Neuronal stem cell (in vitro differentiated cells): ENCODE results near the gene GAK.

Source experiments
- DNase-seq: peaks from one replicate; pipeline ENCODE4 v3.0.0-alpha.2; 2013; ENCODE audit warnings: low spot score
- H2AFZ ChIP-seq: one replicate; pipeline ENCODE4 v1.6.1; 2013; ENCODE audit warnings: mild to moderate bottlenecking, low read length, inconsistent platforms
- H2AK5ac ChIP-seq: 2 replicates; pipeline ENCODE4 v1.6.1; 2013; ENCODE audit warnings: low read depth, mild to moderate bottlenecking, inconsistent platforms, low read length, moderate library complexity, mixed read lengths
- H2BK120ac ChIP-seq: 2 replicates; pipeline ENCODE4 v1.6.1; 2013; ENCODE audit warnings: low read depth, mild to moderate bottlenecking, inconsistent platforms, low read length, moderate library complexity, mixed read lengths
- H2BK12ac ChIP-seq: one replicate; pipeline ENCODE4 v1.6.1; 2013; ENCODE audit warnings: low read length, inconsistent platforms
- H2BK15ac ChIP-seq: 2 replicates; pipeline ENCODE4 v1.6.1; 2013; ENCODE audit warnings: mild to moderate bottlenecking, low read length, inconsistent platforms, mixed read lengths
- H2BK5ac ChIP-seq: one replicate; pipeline ENCODE4 v1.6.1; 2013; ENCODE audit warnings: inconsistent platforms, mild to moderate bottlenecking, low read length, moderate library complexity
- H3K14ac ChIP-seq: one replicate; pipeline ENCODE4 v1.6.1; 2013; ENCODE audit warnings: low read length, inconsistent platforms
- H3K18ac ChIP-seq: 2 replicates; pipeline ENCODE4 v1.6.1; 2013; ENCODE audit warnings: low read length, inconsistent platforms
- H3K23ac ChIP-seq: 2 replicates; pipeline ENCODE4 v1.6.1; 2013; ENCODE audit warnings: low read depth, mild to moderate bottlenecking, mixed read lengths, low read length, inconsistent platforms; ENCODE audit not compliant: poor library complexity
- H3K27ac ChIP-seq: replicated peaks from 3 replicates; pipeline ENCODE4 v1.5.1; 2013; ENCODE audit warnings: low read length, inconsistent platforms
- H3K27me3 ChIP-seq, 3 experiments: 2 replicates each; pipeline ENCODE4 v1.6.1; 2013; ENCODE audit warnings: low read length in 3 of 3, mild to moderate bottlenecking in 2 of 3, inconsistent platforms in 1 of 3, low read depth in 1 of 3, mixed read lengths in 1 of 3, moderate library complexity in 1 of 3; ENCODE audit not compliant: control insufficient read depth in 3 of 3, insufficient read depth in 3 of 3
- H3K36me3 ChIP-seq, 2 donors: replicated peaks in 1 of 2; 2 replicates each; pipeline ENCODE4 v1.6.1; 2013; ENCODE audit warnings: low read length in 2 of 2; ENCODE audit not compliant: control insufficient read depth in 2 of 2, insufficient read depth in 2 of 2
- H3K4ac ChIP-seq: 2 replicates; pipeline ENCODE4 v1.6.1; 2013; ENCODE audit warnings: inconsistent platforms, mild to moderate bottlenecking, low read length, moderate library complexity
- H3K4me1 ChIP-seq, 2 donors: 1 replicate in 1 of 2; 2 replicates in 1 of 2; pipeline ENCODE4 v1.6.1; 2013; ENCODE audit warnings: low read length in 2 of 2, low read depth in 1 of 2; ENCODE audit not compliant: control insufficient read depth in 2 of 2, insufficient read depth in 1 of 2
- H3K4me2 ChIP-seq: one replicate; pipeline ENCODE4 v1.6.1; 2013; ENCODE audit warnings: mild to moderate bottlenecking, low read length, inconsistent platforms; ENCODE audit not compliant: insufficient read depth, poor library complexity, severe bottlenecking
- H3K4me3 ChIP-seq, 2 donors: 2 replicates each; pipeline ENCODE4 v1.5.1; 2013; ENCODE audit warnings: low read length in 2 of 2, mild to moderate bottlenecking in 2 of 2, inconsistent platforms in 1 of 2, moderate library complexity in 1 of 2
- H3K79me1 ChIP-seq: one replicate; pipeline ENCODE4 v1.6.1; 2013; ENCODE audit warnings: low read depth, mild to moderate bottlenecking, inconsistent platforms, low read length, moderate library complexity
- H3K9ac ChIP-seq: one replicate; pipeline ENCODE4 v1.6.1; 2013; ENCODE audit warnings: mild to moderate bottlenecking, low read depth, low read length, inconsistent platforms; ENCODE audit not compliant: poor library complexity
- H3K9me3 ChIP-seq, 2 donors: replicated peaks in 1 of 2; 2 replicates each; pipeline versions ENCODE3 to v1.6.1; 2013; ENCODE audit warnings: low read length in 2 of 2, mild to moderate bottlenecking in 2 of 2, inconsistent platforms in 1 of 2, low read depth in 1 of 2, mixed read lengths in 1 of 2, moderate library complexity in 1 of 2; ENCODE audit not compliant: control insufficient read depth in 2 of 2, insufficient read depth in 1 of 2
- H4K8ac ChIP-seq: one replicate; pipeline ENCODE4 v1.6.1; 2013; ENCODE audit warnings: low read depth, mild to moderate bottlenecking, inconsistent platforms, low read length, moderate library complexity
- H4K91ac ChIP-seq: one replicate; pipeline ENCODE4 v1.6.1; 2013; ENCODE audit warnings: low read length, low read depth, mild to moderate bottlenecking, inconsistent platforms; ENCODE audit not compliant: poor library complexity
- WGBS, 2 donors: extraction: QIAGEN DNeasy Blood & Tissue Kit; methylation state at CpG; one replicate each; pipeline ENCODE4 v1.1.7; 2013; ENCODE audit warnings: missing lambda C conversion rate in 2 of 2, mixed read lengths in 1 of 2; ENCODE audit not compliant: insufficient read length in 2 of 2, insufficient replicate concordance in 1 of 2; ENCODE audit errors: extremely low coverage in 2 of 2; 5-methylcytosine and 5-hydroxymethylcytosine counted together

The GAK gene

DNA sequence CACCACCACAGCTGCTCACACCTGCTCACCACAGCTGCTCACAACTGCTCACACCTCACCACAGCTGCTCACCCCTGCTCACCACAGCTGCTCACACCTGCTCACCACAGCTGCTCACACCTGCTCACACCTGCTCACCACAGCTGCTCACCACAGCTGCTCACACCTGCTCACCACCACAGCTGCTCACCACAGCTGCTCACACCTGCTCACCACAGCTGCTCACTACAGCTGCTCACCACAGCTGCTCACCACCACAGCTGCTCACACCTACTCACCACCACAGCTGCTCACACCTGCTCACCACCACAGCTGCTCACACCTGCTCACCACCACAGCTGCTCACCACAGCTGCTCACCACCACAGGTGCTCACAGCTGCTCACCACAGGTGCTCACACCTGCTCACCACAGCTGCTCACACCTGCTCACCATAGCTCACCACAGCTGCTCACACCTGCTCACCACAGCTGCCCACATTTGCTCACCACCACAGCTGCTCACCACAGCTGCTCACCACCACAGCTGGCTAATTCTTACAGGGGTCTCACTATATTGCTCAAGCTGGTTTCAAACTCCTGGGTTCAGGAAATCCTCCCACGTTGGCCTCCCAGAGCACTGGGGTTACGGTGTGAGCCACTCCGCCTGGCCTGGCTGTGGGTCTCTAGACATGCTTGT, 75.8 kb downstream of the GAK start:
- Histone ChIP-seq H3K4me2 (no peak overlapping the region), H2AFZ (no peak overlapping the region), H3K36me3 (peaks cover 21 to 81% of the 10 kb centered on the region in 2 donors), H3K27me3 (no peaks in the 10 kb centered on the region), H3K23ac (peak overlapping the region; percentile 85), H3K4me1 (no peaks in the 10 kb centered on the region), H3K9me3 (no peaks in the 10 kb centered on the region), H2BK12ac (no peak overlapping the region), H3K79me1 (no peaks in the 10 kb centered on the region), H4K91ac (no peak overlapping the region), H3K14ac (peak overlapping the region; percentile 56), H3K27ac (no peak overlapping the region), H4K8ac (no peak overlapping the region), H2BK5ac (peak overlapping the region; percentile 22), H2BK15ac (no peak overlapping the region), H3K4me3 (peak overlapping the region in 1 of 2 donors; percentile 47), H2AK5ac (no peak overlapping the region), H3K4ac (no peak overlapping the region), H3K9ac (no peak overlapping the region), H3K18ac (peak overlapping the region; percentile 38), H2BK120ac (no peak overlapping the region)
- DNase-seq: no peak
- no CpG with 5 or more reads among the region's 3 CpGs for WGBS, 2 donors

DNA sequence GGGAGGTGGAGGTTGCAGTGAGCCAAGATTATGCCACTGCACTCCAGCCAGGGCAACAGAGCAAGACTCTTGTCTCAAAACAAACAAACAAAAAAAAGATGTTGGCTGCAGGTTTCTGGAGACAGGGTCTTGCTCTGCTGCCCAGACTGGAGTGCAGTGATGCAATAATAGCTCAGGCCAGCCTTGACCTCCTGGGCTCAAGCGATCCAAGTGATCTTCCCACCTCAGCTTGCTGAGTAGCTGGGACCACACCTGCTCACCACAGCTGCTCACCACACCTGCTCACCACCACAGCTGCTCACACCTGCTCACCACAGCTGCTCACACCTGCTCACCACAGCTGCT, 76.3 kb downstream of the GAK start:
- no peaks in the 10 kb centered on the region for H3K79me1 ChIP-seq
- no peak overlapping the region for H2BK120ac ChIP-seq
- peak overlapping the region; percentile 38 for H3K18ac ChIP-seq
- no peaks in the 10 kb centered on the region for H3K9me3 ChIP-seq
- no peak overlapping the region for H3K23ac ChIP-seq
- no peak overlapping the region for H3K27ac ChIP-seq
- peak overlapping the region in 1 of 2 donors; percentile 47 for H3K4me3 ChIP-seq
- H2AK5ac ChIP-seq: no peak overlapping the region
- H3K4me1 ChIP-seq: no peaks in the 10 kb centered on the region
- H3K27me3 ChIP-seq: no peaks in the 10 kb centered on the region
- H3K9ac ChIP-seq: no peak overlapping the region
- no peak overlapping the region for H3K4me2 ChIP-seq
- WGBS, 2 donors: no CpG with 5 or more reads among the region's 1 CpG
- H2AFZ ChIP-seq: no peak overlapping the region
- H2BK5ac ChIP-seq: no peak overlapping the region
- no peak overlapping the region for H4K8ac ChIP-seq
- H4K91ac ChIP-seq: no peak overlapping the region
- H3K36me3 ChIP-seq: peaks cover 18 to 81% of the 10 kb centered on the region in 2 donors
- no peak for DNase-seq
- peak overlapping the region; percentile 56 for H3K14ac ChIP-seq
- H2BK12ac ChIP-seq: no peak overlapping the region
- no peak overlapping the region for H2BK15ac ChIP-seq
- H3K4ac ChIP-seq: no peak overlapping the region

DNA sequence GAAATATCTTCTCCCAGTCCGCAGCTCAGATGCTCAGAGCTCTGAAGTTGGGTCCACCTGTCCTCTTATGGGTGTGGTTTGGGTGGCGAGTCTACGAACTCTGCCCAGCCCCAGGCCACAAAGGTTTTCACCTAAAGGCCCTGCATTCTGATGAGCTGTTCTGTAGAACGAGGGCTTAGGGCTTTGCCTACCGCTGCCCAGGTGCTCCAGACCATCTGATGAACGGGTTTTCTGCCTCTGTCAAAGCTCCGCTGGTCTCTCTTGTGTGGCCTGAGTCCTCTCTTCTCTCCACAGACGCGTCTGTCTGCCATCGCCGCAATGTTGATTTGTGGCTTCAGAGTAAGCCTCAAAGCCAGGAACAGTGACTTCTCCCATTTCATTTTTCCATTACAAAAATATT, 77.8 kb downstream of the GAK start:
- H2BK5ac ChIP-seq: no peak overlapping the region
- no peak overlapping the region for H3K9ac ChIP-seq
- H3K4me2 ChIP-seq: no peak overlapping the region
- H3K27me3 ChIP-seq: no peaks in the 10 kb centered on the region
- no peak overlapping the region for H2BK15ac ChIP-seq
- H3K79me1 ChIP-seq: no peaks in the 10 kb centered on the region
- H2BK120ac ChIP-seq: no peak overlapping the region
- no peak overlapping the region for H3K27ac ChIP-seq
- no peak for DNase-seq
- no peak overlapping the region for H4K91ac ChIP-seq
- no peak overlapping the region for H4K8ac ChIP-seq
- no peak overlapping the region for H2BK12ac ChIP-seq
- H3K4me3 ChIP-seq: no peak overlapping the region
- H3K4ac ChIP-seq: no peak overlapping the region
- no peaks in the 10 kb centered on the region for H3K9me3 ChIP-seq
- H3K4me1 ChIP-seq: no peaks in the 10 kb centered on the region
- no peak overlapping the region for H3K23ac ChIP-seq
- no peak overlapping the region for H2AK5ac ChIP-seq
- H2AFZ ChIP-seq: no peak overlapping the region
- H3K14ac ChIP-seq: peak overlapping the region; percentile 38
- no peak overlapping the region for H3K18ac ChIP-seq
- peaks cover 17 to 80% of the 10 kb centered on the region in 2 donors for H3K36me3 ChIP-seq
- WGBS, 2 donors: no CpG with 5 or more reads among the region's 11 CpGs

DNA sequence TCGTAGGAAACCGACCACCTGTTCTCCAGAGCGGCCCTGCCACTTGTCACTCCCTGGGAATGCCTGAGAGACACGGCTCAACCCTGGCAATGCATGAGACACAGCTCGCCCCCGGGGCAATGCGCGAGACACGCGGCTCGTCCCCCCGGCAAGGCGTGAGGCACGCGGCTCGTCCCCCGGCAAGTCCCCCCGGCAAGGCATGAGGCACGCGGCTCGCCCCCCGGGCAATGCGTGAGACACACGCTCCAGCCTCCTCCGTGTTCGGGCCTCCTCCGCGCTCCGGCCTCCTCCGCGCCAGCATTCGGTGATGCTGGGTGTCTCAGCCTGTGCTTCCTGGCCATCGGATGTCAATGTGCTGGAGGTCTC, 78.7 kb downstream of the GAK start:
- Histone ChIP-seq H3K9me3 (no peaks in the 10 kb centered on the region), H3K4ac (no peak overlapping the region), H2BK12ac (peak overlapping the region; percentile 10), H3K36me3 (peaks cover 17 to 75% of the 10 kb centered on the region in 2 donors), H4K8ac (peak overlapping the region; percentile 17), H2AK5ac (no peak overlapping the region), H3K27ac (no peak overlapping the region), H4K91ac (no peak overlapping the region), H3K18ac (no peak overlapping the region), H3K4me2 (no peak overlapping the region), H3K4me1 (no peaks in the 10 kb centered on the region), H3K9ac (peak overlapping the region; percentile 60), H3K27me3 (no peaks in the 10 kb centered on the region), H3K79me1 (no peaks in the 10 kb centered on the region), H2AFZ (no peak overlapping the region), H2BK15ac (no peak overlapping the region), H2BK120ac (no peak overlapping the region), H3K23ac (peak overlapping the region; percentile 97), H3K4me3 (no peak overlapping the region), H3K14ac (no peak overlapping the region), H2BK5ac (no peak overlapping the region)
- no CpG with 5 or more reads among the region's 33 CpGs for WGBS, 2 donors
- DNase-seq: no peak
